ENCODE results near the gene LRG1. TPM values are rescaled to one million over a fixed set of nuclear protein-coding genes. Genes with fewer than 3 reads are reported as not detected.

Gene LRG1
- total and polyA plus RNA-seq, 9 of the 15 experiments (the other 6 are each of a cell fraction or from before 2014, with no cell fraction given), result 1.5 to 11.9 (median 8.7) TPM

GRCh38 chr19:4492337-4493103 is 47.3 kb downstream of the LRG1 start (continued):
- no peak for TF ChIP-seq RERE (CRISPR knock-in tag; IDR thresholded peaks at IDR 0.05; ENCODE audit: borderline replicate concordance)
- no peak for TF ChIP-seq ZNF717 (CRISPR knock-in tag; IDR thresholded peaks at IDR 0.05)

- Histone ChIP-seq H3K9ac (ENCODE audit: insufficient read depth in 1 of 2, low read depth in 2 of 2, low read length in 2 of 2) (no peak overlapping the region; a peak in 1 of 4 replicates), H3K27me3 (ENCODE audit: control insufficient read depth in 2 of 2, insufficient read depth in 2 of 2, low read length in 2 of 2) (no peaks in the 10 kb centered on the region), H3K4me2 (ENCODE audit: insufficient read depth, low read length) (no peak overlapping the region), H3K4me3 (no peak overlapping the region), H4K20me1 (replicated peaks; ENCODE audit: control insufficient read depth, insufficient read depth, low read length) (no peaks in the 10 kb centered on the region), H3K27ac (ENCODE audit: extremely low read depth, low read depth, low read length) (no peak overlapping the region), H3K9me3 (replicated peaks; ENCODE audit: control insufficient read depth, insufficient read depth, low read depth, low read length) (peaks cover 3% of the 10 kb centered on the region; the same call in 1 of the 2 replicates), H3K79me2 (ENCODE audit: control insufficient read depth, insufficient read depth, low read length) (no peaks in the 10 kb centered on the region), H2AFZ (ENCODE audit: low read depth, low read length) (no peak overlapping the region), H3K9me1 (ENCODE audit: control insufficient read depth, insufficient read depth, low read length) (no peaks in the 10 kb centered on the region), H3K36me3 (ENCODE audit: control insufficient read depth, insufficient read depth, low read length) (peaks cover 59% of the 10 kb centered on the region), H3K4me1 (replicated peaks in 1 of 2; ENCODE audit: control insufficient read depth in 2 of 2, insufficient read depth in 2 of 2, low read length in 2 of 2) (peaks cover 0 to 9% of the 10 kb centered on the region in 2 experiments; a peak in 1 of 5 replicates)
- CTCF ChIA-PET (ENCODE audit: low intra/inter-chr PET ratio), result no interaction called here
- 97% methylated on average over 16 of the region's 21 CpGs for WGBS (ENCODE audit: insufficient coverage, low coverage, missing lambda C conversion rate)
- POLR2A ChIA-PET, result interaction anchor here (0.9 kb wide), 1 partner anchor 16 kb away, joined by 5 read pairs; no protein-coding TSS in a partner anchor
- in situ Hi-C loops (cut with MboI) (no loop called here), intact Hi-C loops (cut with micrococcal nuclease) (no loop called here)
- FAIRE-seq, result no peak
- no peak for DNase-seq (ENCODE audit: extremely low read depth in 1 of 4, low spot score in 3 of 4)
- BruUV-seq (replicated peaks), result no TSS peak
- ATAC-seq, result no peak
- TF ChIP-seq MBD1 (CRISPR knock-in tag; IDR thresholded peaks at IDR 0.05) (no peak), GATA2 (CRISPR knock-in tag; IDR thresholded peaks at IDR 0.05) (no peak), MCM5 (IDR thresholded peaks at IDR 0.05; ENCODE audit: low read depth) (no peak), PHF20 (IDR thresholded peaks at IDR 0.05; ENCODE audit: partially characterized antibody) (no peak), ZNF133 (CRISPR knock-in tag; IDR thresholded peaks at IDR 0.05) (no peak), MED1 (CRISPR knock-in tag; IDR thresholded peaks at IDR 0.05; ENCODE audit: borderline replicate concordance) (no peak), USF2 (CRISPR knock-in tag; IDR thresholded peaks at IDR 0.05) (no peak), TBL1XR1 (IDR thresholded peaks at IDR 0.05; ENCODE audit: low read length in 2 of 2) (no peak), CREB3L1 (IDR thresholded peaks at IDR 0.05; ENCODE audit: borderline replicate concordance, low read depth) (no peak)
These were observed 48.4 kb downstream of the LRG1 start for GRCh38 chr19:4491446-4491845.
